NCI-H524 treated with DMSO at 0.1 percent for 48 hours (cell line): ENCODE results near the gene ARMCX2.
"Not testable (repeated sequence)": the region's sequence is repeated elsewhere in the genome, so short reads cannot be mapped to it uniquely, and the experiment has no call there.

Source experiments
- DNase-seq: peaks from one replicate; lab custom pipeline; 2025; lab: John Stamatoyannopoulos, UW

The ARMCX2 gene

DNA sequence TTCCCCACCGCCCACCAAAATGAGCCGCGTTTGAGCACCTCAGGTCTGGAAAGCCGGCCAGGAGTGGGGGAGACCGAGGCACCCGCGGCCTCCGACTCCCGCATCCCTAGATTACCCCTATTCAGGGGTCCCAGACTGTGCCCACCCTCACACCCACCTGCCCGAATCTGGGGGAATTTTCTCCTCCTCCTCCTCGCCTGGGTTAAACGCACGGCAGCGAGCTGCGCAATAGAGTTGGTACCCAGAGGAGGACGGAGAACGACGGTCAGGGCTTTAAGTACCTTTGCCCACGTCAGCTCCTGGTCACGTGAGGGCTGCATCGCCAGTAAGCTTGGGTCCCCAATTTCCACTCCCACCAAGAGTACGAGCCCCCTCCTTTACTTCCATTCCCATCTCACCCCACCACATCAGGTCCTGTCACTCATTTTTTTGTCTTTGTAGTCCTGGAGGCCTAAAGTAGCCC, at the start of gene ARMCX2:
TSS of gene ARMCX2 (minus strand) at position 250 of the 463 bp plus-strand sequence. CDS start 2,262 bp downstream, outside the sequence.
- DNase-seq: peak; percentile 55

- no peak for DNase-seq
These were observed 49.7 kb upstream of the ARMCX2 start for GRCh38 chrX:101709384-101709783.

DNA sequence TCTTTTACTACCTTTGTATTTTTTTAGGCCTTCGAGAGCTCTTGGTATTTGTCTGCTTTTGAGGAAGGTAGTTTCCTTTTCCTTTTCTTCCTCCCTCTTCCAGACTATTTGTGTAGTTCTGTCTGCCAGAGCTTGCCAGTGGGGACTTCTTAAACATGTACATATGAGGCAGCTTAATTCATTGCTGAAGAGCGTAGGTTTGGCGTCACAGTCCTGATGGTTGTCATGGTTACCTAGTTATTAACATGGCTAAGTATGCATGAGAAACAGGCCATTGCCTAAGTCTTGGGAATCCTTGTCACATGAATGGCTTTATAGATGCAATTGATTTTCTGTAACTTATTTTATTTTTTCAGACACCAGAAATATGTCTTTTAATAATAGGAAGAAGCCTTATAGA, 48.5 kb upstream of the ARMCX2 start:
- no peak for DNase-seq

DNA sequence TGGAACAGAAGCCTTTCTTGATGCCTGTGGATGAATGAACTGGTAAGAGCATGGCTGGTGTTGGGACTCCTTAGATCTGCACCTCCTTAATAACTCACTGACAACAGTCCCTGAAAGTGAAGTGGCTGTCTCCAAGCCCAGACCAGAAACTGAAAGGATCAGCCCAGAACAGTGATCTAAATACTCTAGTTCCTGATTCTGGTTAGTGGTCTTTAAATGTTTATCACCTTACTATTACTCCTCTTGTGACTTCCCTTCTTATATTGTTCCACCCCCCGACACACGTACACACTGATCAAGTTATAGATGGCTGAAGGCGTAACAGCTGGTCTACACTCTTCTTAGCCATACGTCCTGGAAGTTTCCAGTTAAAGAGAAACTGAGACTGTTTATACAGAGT, 33.8 kb upstream of the ARMCX2 start:
- DNase-seq: no peak

- no peak for DNase-seq
These were observed 32.2 kb upstream of the ARMCX2 start for GRCh38 chrX:101691835-101692234.

- no peak for DNase-seq
These were observed 26.9 kb upstream of the ARMCX2 start for GRCh38 chrX:101686574-101686973.

DNA sequence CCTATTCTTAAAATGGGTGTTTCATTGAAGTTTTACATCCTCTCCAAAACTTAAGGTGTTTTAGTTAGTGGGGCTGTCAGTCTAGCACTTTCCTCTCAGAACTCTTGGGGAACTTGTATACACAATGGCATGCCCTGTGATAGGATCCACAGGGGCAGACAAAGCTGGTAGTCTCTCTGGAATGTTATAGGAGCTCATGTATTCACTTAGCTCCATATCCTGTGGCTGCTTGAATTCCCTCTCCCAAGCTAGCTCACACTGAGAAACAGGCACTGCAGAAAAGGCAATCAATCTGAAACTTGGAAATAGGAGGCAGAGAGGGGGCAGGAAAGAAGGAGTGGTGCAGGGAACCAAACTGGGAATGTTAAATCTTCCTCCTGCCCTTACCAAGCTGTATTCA, 26.3 kb upstream of the ARMCX2 start:
- no peak for DNase-seq

GRCh38 chrX:101682723-101683122, 23.1 kb upstream of the ARMCX2 start:
- no peak for DNase-seq

DNA sequence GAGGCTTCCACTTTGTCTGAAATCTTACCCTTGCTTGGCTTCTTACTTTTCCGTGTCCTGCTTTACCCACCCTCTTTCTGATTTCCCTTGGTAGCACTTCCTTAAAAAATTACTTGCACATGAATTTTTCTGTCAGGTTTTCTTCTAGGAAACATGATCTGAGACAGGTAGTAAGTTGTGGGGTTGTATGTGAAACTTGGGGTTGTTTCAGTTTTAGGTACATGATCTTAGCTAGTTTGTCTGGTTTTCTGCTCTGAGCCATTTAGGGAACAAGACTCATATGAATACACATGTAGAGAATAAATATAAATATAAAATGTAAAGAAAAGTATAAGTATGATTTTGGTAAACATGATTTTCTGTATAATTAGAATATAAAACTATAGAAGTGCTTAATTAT, 17.4 kb upstream of the ARMCX2 start:
- no peak for DNase-seq

- DNase-seq: no peak
These were observed 16.9 kb upstream of the ARMCX2 start for GRCh38 chrX:101676571-101676970.

DNA sequence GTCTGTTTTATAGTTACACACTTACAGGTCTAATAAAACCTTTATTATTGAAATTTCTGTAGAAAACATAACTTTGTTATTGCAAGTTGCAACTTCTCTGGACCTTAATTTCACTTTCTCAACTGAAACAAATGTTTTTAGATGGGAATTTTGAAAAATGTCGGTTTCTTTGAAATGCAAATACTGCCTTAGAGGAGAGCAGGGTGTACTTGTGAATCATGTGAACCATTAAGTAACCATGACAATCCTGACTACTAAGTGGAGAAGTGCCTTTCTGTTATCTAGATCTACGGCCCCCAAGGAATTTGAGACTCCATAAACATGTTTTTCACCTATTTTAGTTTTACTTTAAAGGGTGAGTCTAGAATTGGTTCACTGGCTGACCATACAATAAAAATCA, 8.5 kb upstream of the ARMCX2 start:
- DNase-seq: no peak

DNA sequence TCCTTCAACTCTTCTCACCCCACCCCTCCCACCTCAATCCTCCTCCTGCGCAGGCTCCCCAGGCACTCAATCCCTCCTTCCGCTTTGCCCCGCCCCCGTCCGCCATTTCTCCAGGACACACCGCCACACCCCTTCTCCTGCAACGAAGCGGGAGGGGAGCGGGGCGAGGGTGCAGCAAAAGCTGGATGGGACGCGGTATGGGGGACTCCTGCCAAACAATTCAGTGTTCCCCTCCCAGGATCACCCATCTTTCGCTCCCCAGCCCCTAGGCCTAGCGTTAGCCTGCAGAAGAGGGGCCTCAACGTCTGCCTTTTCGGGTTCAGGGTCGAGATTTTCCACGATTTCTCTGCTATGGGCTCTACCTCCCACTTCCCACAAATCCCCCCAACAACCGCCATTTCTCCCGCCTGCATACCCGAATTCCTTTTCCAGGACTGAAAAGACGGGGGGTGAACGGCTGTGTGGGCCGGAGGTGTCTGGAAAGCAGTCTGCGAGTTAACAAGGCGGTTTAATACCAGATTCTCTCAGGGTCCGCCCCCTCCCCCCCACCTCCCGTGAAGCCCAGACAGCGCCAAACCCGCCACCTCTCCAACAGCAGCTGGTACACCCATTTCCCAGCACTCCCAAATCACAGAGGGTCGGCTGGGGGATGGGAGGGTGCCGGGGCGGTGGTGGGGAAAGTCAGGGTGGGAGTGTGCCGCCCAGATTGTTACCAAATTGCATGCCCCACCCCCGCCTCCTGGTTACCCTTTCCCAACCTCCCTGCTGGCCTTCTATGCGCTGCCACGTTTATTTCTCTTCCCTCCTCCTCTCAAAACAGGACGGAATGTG, 774 bp downstream of the ARMCX2 start:
- no peak for DNase-seq

DNA sequence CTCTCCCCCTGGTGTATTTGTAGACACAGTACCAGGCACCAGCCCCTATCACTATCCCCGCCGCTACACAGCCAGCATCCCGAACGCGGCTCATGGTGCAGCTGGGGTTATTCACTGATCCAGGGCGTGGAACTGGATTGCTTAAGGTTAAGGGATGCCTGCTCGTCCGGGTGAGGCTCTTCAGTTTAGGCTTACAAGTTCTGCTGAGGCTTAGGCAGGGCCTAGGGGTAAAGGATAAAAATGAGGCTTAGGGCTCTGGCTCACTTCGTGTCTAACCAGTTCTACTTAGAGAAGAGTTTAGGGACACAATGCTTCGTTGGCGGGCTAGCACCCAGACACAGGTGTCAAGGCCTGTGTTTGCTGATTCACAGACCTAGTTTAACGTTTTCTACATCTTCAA, 2.2 kb downstream of the ARMCX2 start:
- DNase-seq: no peak

DNA sequence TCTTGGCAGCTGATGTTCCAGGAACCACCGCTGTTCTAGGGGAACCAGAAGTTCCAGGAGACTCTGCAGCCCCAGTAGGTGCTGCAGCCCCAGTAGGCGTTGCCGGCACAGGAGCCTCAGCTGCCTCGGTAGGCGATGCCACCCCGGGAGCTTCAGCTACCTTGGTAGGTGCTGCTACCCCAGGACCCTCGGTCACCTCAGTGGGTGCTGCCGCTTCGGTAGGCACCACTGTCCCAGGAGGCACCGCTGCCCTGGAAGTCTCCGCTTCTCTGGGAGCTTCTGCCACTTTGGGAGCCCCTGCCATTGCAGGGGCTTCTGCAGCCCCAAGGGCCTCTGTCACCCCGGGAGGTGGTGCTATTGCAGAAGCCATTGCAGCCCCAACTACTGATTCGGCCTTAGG, 2.8 kb downstream of the ARMCX2 start:
- DNase-seq: no peak

DNA sequence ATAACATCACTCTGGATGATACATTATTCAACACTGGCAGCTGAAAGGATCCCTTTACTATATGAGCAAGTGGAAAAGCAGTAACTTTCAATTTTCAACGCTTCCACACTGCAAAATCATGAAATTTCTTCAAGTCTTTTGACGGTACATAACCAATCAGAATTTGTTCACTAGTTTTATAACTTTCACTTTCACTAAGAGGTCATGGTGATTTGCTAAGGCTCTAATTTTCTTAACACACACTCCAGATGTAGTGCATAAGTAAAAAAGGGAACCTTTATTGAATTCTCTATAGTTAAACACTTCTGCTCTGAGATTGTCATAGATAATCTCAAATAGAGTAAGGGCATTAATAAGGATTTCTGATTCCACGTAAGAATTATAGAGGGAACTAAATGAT, 4.1 kb downstream of the ARMCX2 start:
- DNase-seq: no peak

GRCh38 chrX:101647716-101648115, 11.9 kb downstream of the ARMCX2 start:
- DNase-seq: not testable (repeated sequence)

DNA sequence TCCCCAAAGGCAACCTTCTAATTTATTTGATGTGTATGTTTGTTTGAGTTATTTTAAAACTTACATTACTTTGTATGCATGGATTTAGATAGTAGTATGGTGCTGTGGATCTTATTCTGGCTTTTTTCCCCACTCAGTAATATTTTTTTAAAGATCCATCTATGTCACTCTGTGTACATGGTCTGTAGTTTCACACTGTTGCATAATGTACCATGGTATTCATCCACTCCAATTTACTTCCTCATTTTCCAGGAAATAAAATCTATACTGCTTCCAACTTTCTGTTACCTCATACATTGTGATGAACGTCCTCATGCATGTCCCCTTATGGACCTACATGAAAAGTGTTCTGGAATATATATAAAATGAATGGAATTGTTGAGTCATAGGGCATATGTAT, 17.6 kb downstream of the ARMCX2 start:
- no peak for DNase-seq

GRCh38 chrX:101639583-101639982, 20.1 kb downstream of the ARMCX2 start:
- no peak for DNase-seq

DNA sequence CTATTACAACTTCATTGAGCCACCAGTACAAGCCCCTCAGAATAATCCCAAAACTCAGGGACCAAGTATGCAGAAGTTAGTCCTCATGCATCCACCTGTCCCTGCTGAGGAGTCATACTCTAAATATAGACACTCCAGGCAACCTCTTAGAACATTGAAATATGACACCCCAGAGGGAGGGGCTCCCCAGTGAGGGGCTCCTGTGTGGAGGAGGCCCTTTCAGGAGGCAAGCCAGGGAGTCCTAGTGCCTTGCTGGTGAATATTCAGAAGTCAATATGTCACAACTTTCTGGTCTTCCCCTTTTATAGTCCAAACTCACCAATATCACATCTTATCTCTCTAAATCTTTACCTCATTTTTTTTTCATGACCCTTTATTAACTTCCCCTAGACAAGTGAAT, 40.3 kb downstream of the ARMCX2 start:
- peak; percentile 27 for DNase-seq

- peak; percentile 43 for DNase-seq
These were observed 42.1 kb downstream of the ARMCX2 start, which contains the start of gene ARMCX6 for GRCh38 chrX:101617211-101618191. TSS of gene ARMCX6 (minus strand) at chrX:101618000. CDS start at chrX:101616620, 1,380 bp downstream.

- DNase-seq: no peak
These were observed 53.9 kb downstream of the ARMCX2 start for GRCh38 chrX:101605728-101606127.
